ENCODE measurements around the gene KIAA1328.
"Not testable (repeated sequence)": the region's sequence is repeated elsewhere in the genome, so short reads cannot be mapped to it uniquely, and the experiment has no call there.

Gene KIAA1328

DNA sequence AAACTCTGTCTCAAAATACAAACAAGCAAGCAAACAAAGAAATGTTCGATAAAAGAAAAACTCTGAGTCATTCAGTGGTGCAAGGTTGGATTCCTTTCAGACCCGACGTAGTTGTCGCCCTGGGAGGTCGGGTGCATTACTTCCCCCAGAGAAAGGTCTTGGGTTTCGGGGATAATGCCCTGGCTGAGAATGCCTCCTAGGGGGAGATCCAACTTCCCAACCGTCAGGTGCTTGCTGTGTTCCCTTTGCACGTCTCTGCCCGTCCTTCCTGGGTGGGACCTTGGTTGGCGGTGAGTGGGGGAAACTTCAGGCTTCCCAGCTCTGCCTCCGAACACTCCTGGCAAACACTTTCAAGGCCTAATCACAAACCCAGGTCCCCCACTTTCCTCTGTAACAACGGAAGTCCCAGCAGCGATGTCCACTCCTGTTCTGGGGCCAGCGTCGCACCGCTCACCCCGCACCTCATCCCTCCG, 734 bp upstream of the KIAA1328 start:
- no peak for DNase-seq

- no peak for DNase-seq
These were observed 633 bp downstream of the KIAA1328 start for GRCh38 chr18:36829362-36830157.

GRCh38 chr18:36830158-36830495, 1.2 kb downstream of the KIAA1328 start:
- DNase-seq = no peak

GRCh38 chr18:36831139-36831538, 2.2 kb downstream of the KIAA1328 start:
- DNase-seq = no peak

DNA sequence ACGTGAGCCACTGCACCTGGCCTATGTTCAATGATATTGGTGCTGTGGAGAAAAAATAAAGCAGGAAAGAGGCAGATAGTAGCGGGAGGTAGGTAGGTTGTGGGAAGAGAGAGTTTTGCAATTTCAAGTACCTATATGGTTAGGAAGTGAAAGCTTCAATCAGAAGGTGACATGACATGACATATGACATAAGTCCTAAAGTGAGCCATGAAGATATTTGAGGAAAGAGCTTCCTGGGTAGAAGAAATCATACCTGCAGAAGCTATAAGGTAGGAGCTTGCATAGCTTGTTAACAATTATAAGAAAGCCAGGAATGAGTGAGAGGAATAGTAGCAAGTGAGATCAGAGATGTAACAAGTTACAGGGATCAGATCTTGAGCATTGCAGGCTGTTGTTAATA, 4.2 kb downstream of the KIAA1328 start:
- DNase-seq = no peak

DNA sequence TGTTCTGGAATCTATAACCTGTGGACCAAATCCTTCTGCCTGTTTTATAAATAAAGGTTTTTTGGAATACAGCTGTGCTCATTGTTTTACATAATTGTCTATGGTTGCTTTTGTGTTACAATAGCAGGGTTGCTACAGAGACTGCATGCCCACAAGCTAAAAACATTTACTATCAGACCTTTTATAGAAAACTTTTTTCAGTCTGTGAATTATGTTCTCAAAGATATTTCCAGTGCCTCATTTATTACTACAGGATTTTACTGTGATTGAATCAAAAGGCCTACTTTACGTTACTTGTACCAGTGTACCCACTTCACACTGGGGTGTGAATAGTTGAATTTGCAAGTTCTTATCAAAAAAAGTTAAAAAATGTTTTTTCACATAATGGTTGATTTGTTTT, 7.0 kb downstream of the KIAA1328 start:
- DNase-seq = no peak

- no peak for DNase-seq
These were observed 10.9 kb downstream of the KIAA1328 start for GRCh38 chr18:36839835-36840234.

DNA sequence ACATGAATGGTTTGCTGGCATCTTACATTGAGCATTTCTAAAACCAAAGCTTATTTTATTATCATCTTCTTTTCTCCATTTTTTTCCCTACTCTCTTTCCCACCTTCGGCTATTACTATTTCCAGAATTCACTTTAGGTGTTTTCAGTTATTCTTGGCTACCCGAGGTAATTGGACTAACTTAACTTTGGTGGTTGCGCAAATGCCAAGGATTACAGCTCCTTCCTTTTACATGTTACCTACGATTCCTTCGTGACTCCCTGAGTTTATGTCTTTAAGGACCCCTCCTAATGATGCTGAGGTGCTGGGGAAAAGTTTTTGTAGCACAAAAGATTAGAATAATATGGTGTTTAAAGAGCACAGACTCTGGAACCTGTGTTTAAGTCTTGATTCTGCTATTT, 14.3 kb downstream of the KIAA1328 start:
- DNase-seq = no peak

DNA sequence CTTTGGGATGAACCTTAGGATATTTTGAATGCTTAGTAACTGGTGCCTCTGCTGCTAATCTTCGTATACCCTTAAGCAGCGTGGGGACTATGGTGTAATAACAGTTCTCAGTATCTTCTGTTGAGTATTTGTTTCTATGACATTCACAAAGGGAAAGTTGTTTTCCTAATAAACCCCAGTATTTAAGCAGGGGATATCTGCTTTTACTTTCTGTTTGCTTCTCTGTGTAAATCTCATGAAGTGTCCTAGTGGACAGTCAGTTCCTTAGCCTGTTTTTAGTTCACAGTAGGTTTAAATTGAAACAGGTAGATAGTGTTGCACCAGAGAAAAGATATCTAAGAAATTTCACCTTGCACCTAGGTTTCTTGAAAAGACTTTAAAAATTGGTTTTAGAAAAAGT, 14.9 kb downstream of the KIAA1328 start:
- DNase-seq = no peak

DNA sequence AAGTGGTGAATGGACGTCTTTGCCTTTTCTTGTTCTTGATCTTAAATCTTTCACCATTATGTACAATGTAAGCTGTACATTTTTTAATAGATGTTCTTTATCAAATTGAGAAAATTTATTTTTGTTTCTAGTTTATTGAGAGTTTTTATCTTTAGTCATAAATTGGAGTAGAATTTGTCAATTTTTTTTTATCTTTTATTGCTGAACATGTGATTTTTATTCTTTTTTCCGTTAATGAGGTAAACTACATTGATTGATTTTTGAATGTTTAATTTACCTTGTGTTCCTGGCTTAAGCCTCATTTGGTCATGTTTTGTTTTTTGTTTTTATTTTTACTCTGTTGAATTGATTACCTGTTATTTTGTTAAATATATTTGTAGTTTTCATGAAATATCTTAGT, 19.7 kb downstream of the KIAA1328 start:
- no peak for DNase-seq

- no peak for DNase-seq
These were observed 20.5 kb downstream of the KIAA1328 start for GRCh38 chr18:36849288-36850006.

GRCh38 chr18:36850527-36851201, 21.7 kb downstream of the KIAA1328 start:
- DNase-seq = no peak

DNA sequence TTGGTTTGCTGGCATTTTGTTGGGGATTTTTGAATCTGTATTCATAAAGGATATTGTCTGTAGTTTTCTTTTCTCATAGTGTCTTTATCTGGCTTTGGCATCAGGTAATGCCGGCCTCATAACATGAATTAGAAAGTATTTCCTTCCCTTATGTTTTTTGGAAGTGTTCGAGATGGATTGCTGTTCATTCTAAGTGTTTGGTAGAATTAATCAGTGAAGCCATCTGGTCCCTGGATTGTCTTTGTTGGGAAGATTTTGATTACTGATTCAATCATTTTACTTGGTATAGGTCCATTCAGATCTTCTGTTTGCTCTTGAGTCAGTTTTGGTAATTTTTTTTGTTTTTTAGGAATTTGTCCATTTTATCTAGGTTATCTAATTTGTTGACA, 22.3 kb downstream of the KIAA1328 start:
- DNase-seq = no peak

GRCh38 chr18:36856815-36857214, 27.9 kb downstream of the KIAA1328 start:
- no peak for DNase-seq

GRCh38 chr18:36862182-36862581, 33.3 kb downstream of the KIAA1328 start:
- no peak for DNase-seq

DNA sequence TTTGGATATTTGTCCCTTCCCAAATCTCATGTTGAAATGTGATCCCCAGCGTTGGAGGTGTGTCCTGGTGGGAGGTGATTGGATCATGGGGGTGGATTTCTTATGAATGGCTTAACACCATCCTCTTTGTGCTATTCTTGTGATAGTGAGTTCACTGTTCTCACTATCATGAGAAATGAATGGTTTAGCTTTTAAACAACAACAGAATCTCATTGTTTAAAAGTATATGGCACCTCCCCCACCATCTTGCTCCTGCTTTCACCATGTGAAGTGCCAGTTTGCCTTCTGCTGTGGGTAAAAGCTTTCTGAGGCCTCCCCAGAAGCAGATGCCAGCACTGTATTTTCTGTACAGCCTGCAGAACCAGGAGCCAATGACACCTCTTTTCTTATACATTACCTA, 38.1 kb downstream of the KIAA1328 start:
- DNase-seq = no peak

- no peak for DNase-seq
These were observed 42.9 kb downstream of the KIAA1328 start for GRCh38 chr18:36871801-36872200.

DNA sequence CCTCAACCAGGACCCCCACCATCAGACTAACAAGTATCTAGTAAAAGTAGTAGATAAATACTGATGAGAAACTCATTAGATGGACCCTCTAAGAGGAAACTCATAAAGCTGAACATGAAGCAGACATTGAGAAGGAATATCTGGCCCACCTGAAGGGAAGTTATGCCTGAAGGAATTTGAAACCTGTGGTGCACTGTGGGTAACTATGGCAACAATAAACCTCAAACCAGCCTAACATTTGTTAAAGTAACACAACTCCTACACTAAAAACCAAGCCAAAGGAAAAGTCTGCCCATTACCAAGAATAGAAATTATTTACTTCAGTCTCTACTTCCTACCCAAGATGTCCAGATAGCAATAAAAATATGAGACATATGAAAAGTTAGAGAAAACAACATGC, 43.4 kb downstream of the KIAA1328 start:
- DNase-seq = no peak

DNA sequence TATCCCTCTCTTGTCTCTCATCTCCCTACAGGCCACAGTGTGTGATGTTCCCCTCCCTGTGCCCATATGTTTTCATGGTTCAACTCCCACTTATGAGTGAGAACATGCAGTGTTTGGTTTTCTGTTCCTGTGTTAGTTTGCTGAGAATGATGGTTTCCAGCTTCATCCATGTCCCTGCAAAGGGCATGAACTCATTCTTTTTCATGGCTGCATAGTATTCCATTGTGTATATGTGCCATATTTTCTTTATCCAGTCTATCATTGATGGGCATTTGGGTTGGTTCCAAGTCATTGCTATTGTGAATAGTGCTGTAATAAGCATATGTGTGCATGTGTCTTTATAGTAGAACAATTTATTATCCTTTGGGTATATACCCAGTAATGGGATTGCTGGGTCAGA, 44.9 kb downstream of the KIAA1328 start:
- DNase-seq = not testable (repeated sequence)

GRCh38 chr18:36879796-36880195, 50.9 kb downstream of the KIAA1328 start:
- DNase-seq = not testable (repeated sequence)

DNA sequence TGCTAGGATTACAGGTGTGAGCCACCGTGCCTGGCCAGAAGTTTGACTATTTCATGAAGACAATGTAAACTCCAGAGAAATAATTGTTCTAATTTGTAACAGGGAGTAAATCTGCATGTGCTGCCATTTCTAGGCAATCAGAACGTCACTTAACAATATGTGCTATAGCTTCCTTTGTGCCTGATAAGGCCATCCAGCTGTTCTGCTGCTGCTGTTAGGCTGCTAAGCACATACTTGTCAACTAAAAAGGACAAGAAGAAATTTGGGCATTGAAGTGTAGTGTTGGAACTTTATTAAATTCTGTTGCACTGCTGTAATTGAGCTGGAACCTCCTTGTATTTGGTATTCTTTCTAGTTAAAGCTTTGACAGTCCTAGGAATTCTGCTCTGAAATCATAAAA, 57.1 kb downstream of the KIAA1328 start:
- no peak for DNase-seq

DNA sequence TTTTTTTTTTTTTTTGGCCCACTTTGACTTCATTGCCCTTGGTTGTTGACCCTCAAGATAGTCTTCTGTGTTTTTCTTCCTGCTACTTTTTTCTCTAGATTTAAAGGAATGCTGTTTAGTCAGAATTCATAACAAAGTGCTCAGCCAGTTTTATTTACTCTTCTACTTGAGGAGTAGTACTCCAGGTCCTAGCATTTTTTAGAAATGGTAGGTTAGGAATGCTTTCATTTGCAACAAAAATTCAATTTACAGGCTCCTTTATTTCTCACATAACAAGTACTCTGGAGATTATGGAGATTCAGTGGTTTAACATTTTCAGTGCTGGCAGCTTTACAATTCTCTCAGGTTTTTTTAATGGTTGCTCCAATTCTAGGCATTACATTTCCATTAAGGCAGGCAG, 58.2 kb downstream of the KIAA1328 start:
- no peak for DNase-seq

DNA sequence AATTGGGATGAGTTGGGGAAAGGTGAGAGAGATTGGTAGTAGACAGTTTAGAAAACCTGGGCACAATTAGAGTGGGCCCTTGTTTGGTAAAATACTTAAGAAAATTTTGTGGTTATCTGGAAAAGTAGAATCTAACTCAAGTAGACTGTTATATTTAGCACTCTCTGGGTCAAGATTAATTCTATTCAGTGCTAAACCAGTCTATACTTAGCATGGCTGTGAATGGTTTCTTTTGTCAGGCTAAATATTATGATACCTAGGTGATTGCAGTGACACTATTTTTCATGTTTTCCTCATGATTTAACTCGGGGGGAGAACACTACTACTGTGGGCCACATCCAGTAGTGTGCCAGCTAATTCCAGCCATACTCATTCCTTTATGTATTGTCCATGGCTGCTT, 58.9 kb downstream of the KIAA1328 start:
- DNase-seq = no peak

GRCh38 chr18:36888778-36889177, 59.9 kb downstream of the KIAA1328 start:
- DNase-seq = no peak

Measured in NCI-H2171 (cell line).